Osteoblast (primary cell): ENCODE results near the gene CACNA2D3. TPM values are rescaled to one million over a fixed set of nuclear protein-coding genes. Genes with fewer than 3 reads are reported as not detected.
A peak's percentile ranks its signal among the peaks of the same experiment; 100 is the strongest.

Source experiments
- DNase-seq: peaks from one replicate; pipeline ENCODE4 v3.0.0; 2011; ENCODE audit warnings: low spot score, mixed read lengths; ENCODE audit not compliant: insufficient read length; ENCODE audit errors: missing footprints
- H2AFZ ChIP-seq: 2 replicates; pipeline ENCODE4 v1.6.0; 2011; ENCODE audit warnings: mild to moderate bottlenecking, low read length
- H3K27ac ChIP-seq: 2 replicates; pipeline ENCODE4 v1.5.1; 2011; ENCODE audit warnings: mild to moderate bottlenecking, low read depth, low read length, moderate library complexity
- H3K27me3 ChIP-seq: 2 replicates; pipeline ENCODE4 v1.6.0; 2012; ENCODE audit warnings: mild to moderate bottlenecking, control low read depth, inconsistent platforms, low read length, moderate library complexity; ENCODE audit not compliant: insufficient read depth
- H3K36me3 ChIP-seq: 2 replicates; pipeline ENCODE4 v1.5.1; 2011; ENCODE audit warnings: mild to moderate bottlenecking, low read length, control low read depth, moderate library complexity; ENCODE audit not compliant: insufficient read depth
- H3K4me1 ChIP-seq: 2 replicates; pipeline ENCODE4 v1.5.1; 2011; ENCODE audit warnings: mild to moderate bottlenecking, low read length, control low read depth, moderate library complexity; ENCODE audit not compliant: insufficient read depth
- H3K4me2 ChIP-seq: 2 replicates; pipeline ENCODE4 v1.6.0; 2011; ENCODE audit warnings: mild to moderate bottlenecking, low read length; ENCODE audit not compliant: insufficient read depth
- H3K4me3 ChIP-seq: fragments of 200-600 bp; sonication (generic); 3 replicates; pipeline ENCODE4 v1.5.1; 2012; ENCODE audit warnings: mild to moderate bottlenecking, low read length, inconsistent platforms; ENCODE audit not compliant: insufficient read depth
- H3K79me2 ChIP-seq: 2 replicates; pipeline ENCODE4 v1.6.0; 2012; ENCODE audit warnings: mild to moderate bottlenecking, low read length, control low read depth, inconsistent platforms; ENCODE audit not compliant: insufficient read depth
- H3K9me3 ChIP-seq: 2 replicates; pipeline ENCODE4 v1.5.1; 2011; ENCODE audit warnings: low read depth, low read length, control low read depth
- H4K20me1 ChIP-seq: 2 replicates; pipeline ENCODE4 v1.6.0; 2012; ENCODE audit warnings: mild to moderate bottlenecking, low read length, control low read depth; ENCODE audit not compliant: insufficient read depth
- CTCF ChIP-seq: IDR thresholded peaks from 2 replicates; pipeline ENCODE4 v1.5.1; 2011; ENCODE audit warnings: mild to moderate bottlenecking, low read depth, low read length, moderate library complexity; ENCODE audit errors: extremely low read depth
- total RNA-seq: library from RNA; depleted of rRNA; stranded (reverse); fragments of >200 nt; gene quantifications from 2 replicates; pipeline ENCODE4 v1.2.3, GENCODE V29; 2012

The CACNA2D3 gene
- total RNA-seq, 1 donor: 0.36 TPM

GRCh38 chr3:54827056-54827687 is 704.8 kb downstream of the CACNA2D3 start:
- Histone ChIP-seq H4K20me1 (no peaks in the 10 kb centered on the region), H3K4me3 (no peak overlapping the region), H3K4me2 (no peak overlapping the region), H3K36me3 (no peaks in the 10 kb centered on the region), H3K79me2 (no peaks in the 10 kb centered on the region), H3K27ac (no peak overlapping the region), H3K4me1 (no peaks in the 10 kb centered on the region), H2AFZ (no peak overlapping the region), H3K9me3 (no peaks in the 10 kb centered on the region), H3K27me3 (peaks cover 3% of the 10 kb centered on the region)
- no peak for DNase-seq
- TF ChIP-seq CTCF: no peak

- Histone ChIP-seq H3K79me2 (no peaks in the 10 kb centered on the region), H2AFZ (no peak overlapping the region), H3K4me2 (no peak overlapping the region), H3K9me3 (no peaks in the 10 kb centered on the region), H3K27ac (no peak overlapping the region), H4K20me1 (no peaks in the 10 kb centered on the region), H3K36me3 (no peaks in the 10 kb centered on the region), H3K27me3 (peaks cover 3% of the 10 kb centered on the region), H3K4me3 (no peak overlapping the region), H3K4me1 (no peaks in the 10 kb centered on the region)
- no peak for TF ChIP-seq CTCF
- no peak for DNase-seq
Measured at GRCh38 chr3:54827776-54828175, 705.4 kb downstream of the CACNA2D3 start.

GRCh38 chr3:54830658-54831057 is 708.3 kb downstream of the CACNA2D3 start:
- Histone ChIP-seq H3K27ac (no peak overlapping the region), H3K4me1 (no peaks in the 10 kb centered on the region), H3K27me3 (no peaks in the 10 kb centered on the region), H3K36me3 (no peaks in the 10 kb centered on the region), H3K9me3 (no peaks in the 10 kb centered on the region), H4K20me1 (no peaks in the 10 kb centered on the region), H3K79me2 (no peaks in the 10 kb centered on the region), H3K4me2 (no peak overlapping the region), H2AFZ (no peak overlapping the region), H3K4me3 (no peak overlapping the region)
- peak; percentile 48 for TF ChIP-seq CTCF
- DNase-seq: no peak

GRCh38 chr3:54831112-54831511 is 708.8 kb downstream of the CACNA2D3 start:
- H2AFZ ChIP-seq: no peak overlapping the region
- H3K4me3 ChIP-seq: no peak overlapping the region
- TF ChIP-seq CTCF: no peak
- DNase-seq: no peak
- H3K79me2 ChIP-seq: no peaks in the 10 kb centered on the region
- no peak overlapping the region for H3K27ac ChIP-seq
- no peaks in the 10 kb centered on the region for H3K27me3 ChIP-seq
- no peaks in the 10 kb centered on the region for H3K9me3 ChIP-seq
- no peaks in the 10 kb centered on the region for H3K4me1 ChIP-seq
- no peak overlapping the region for H3K4me2 ChIP-seq
- H4K20me1 ChIP-seq: no peaks in the 10 kb centered on the region
- no peaks in the 10 kb centered on the region for H3K36me3 ChIP-seq
